ENCODE results near the gene PGBD5. TPM values are rescaled to one million over a fixed set of nuclear protein-coding genes. Genes with fewer than 3 reads are reported as not detected.

Gene PGBD5
- total and polyA plus RNA-seq, 9 of the 15 experiments (the other 6 are each of a cell fraction or from before 2014, with no cell fraction given): under 0.01 to 0.40 (median 0.10) TPM; not detected in 3

GRCh38 chr1:230286166-230286889 lies 139.8 kb downstream of the PGBD5 start:
- Histone ChIP-seq H3K79me2 (ENCODE audit: control insufficient read depth, insufficient read depth, low read length) (no peaks in the 10 kb centered on the region), H3K4me2 (ENCODE audit: insufficient read depth, low read length) (no peak overlapping the region), H3K9me1 (ENCODE audit: control insufficient read depth, insufficient read depth, low read length) (no peaks in the 10 kb centered on the region), H3K36me3 (ENCODE audit: control insufficient read depth, insufficient read depth, low read length) (no peaks in the 10 kb centered on the region), H3K9ac (ENCODE audit: insufficient read depth in 1 of 2, low read depth in 2 of 2, low read length in 2 of 2) (peak overlapping the region in 1 of 2 experiments; percentile 50; a peak in 1 of 4 replicates), H3K4me1 (replicated peaks in 1 of 2; ENCODE audit: control insufficient read depth in 2 of 2, insufficient read depth in 2 of 2, low read length in 2 of 2) (peaks cover 0 to 14% of the 10 kb centered on the region in 2 experiments; a peak in 2 of 5 replicates), H2AFZ (ENCODE audit: low read depth, low read length) (no peak overlapping the region), H3K27me3 (ENCODE audit: control insufficient read depth in 2 of 2, insufficient read depth in 2 of 2, low read length in 2 of 2) (peaks cover 26 to 50% of the 10 kb centered on the region in 2 experiments), H4K20me1 (replicated peaks; ENCODE audit: control insufficient read depth, insufficient read depth, low read length) (peaks cover 12% of the 10 kb centered on the region), H3K27ac (ENCODE audit: extremely low read depth, low read depth, low read length) (no peak overlapping the region), H3K9me3 (replicated peaks; ENCODE audit: control insufficient read depth, insufficient read depth, low read depth, low read length) (no peaks in the 10 kb centered on the region), H3K4me3 (no peak overlapping the region)
- FAIRE-seq (no peak), DNase-seq (ENCODE audit: extremely low read depth in 1 of 4, low spot score in 3 of 4) (no peak), ATAC-seq (no peak)
- intact Hi-C loops (cut with micrococcal nuclease): no loop called here
- ChIA-PET CTCF (ENCODE audit: low intra/inter-chr PET ratio) (no interaction called here), POLR2A (no interaction called here)
- in situ Hi-C loops (cut with MboI): no loop called here
- WGBS (ENCODE audit: insufficient coverage, low coverage, missing lambda C conversion rate): 56% methylated on average over 20 of the region's 21 CpGs
- BruUV-seq (replicated peaks): no TSS peak
- no peak for TF ChIP-seq UBTF (IDR thresholded peaks at IDR 0.05; ENCODE audit: borderline replicate concordance in 1 of 2, low read depth in 2 of 2, low read length in 2 of 2)
- TF ChIP-seq ZFP1 (CRISPR knock-in tag; IDR thresholded peaks at IDR 0.05): no peak
- no peak for TF ChIP-seq SMAD3 (CRISPR knock-in tag; conservative IDR thresholded peaks at IDR 0.05)
- TF ChIP-seq SNIP1 (IDR thresholded peaks at IDR 0.05; ENCODE audit: low read depth): no peak
- TF ChIP-seq XRCC3 (IDR thresholded peaks at IDR 0.05): no peak
- no peak for TF ChIP-seq TFAM (CRISPR knock-in tag; conservative IDR thresholded peaks at IDR 0.05)
- no peak for TF ChIP-seq ARNT (IDR thresholded peaks at IDR 0.05)
- no peak for TF ChIP-seq CGGBP1 (CRISPR knock-in tag; IDR thresholded peaks at IDR 0.05)
- TF ChIP-seq HES1 (IDR thresholded peaks at IDR 0.05; ENCODE audit: low read depth): no peak
- no peak for TF ChIP-seq HIVEP1 (CRISPR knock-in tag; IDR thresholded peaks at IDR 0.05)
- TF ChIP-seq NBN (IDR thresholded peaks at IDR 0.05; ENCODE audit: low read depth): no peak
- no peak for TF ChIP-seq NUFIP1 (IDR thresholded peaks at IDR 0.05; ENCODE audit: partially characterized antibody)
- no peak for TF ChIP-seq ETV6 (IDR thresholded peaks at IDR 0.05; ENCODE audit: borderline replicate concordance in 1 of 2, low read depth in 2 of 2, low read length in 1 of 2)
- TF ChIP-seq ETV6 (CRISPR knock-in tag; IDR thresholded peaks at IDR 0.05; ENCODE audit: borderline replicate concordance): no peak
- no peak for TF ChIP-seq ZBTB1 (CRISPR knock-in tag; IDR thresholded peaks at IDR 0.05; ENCODE audit: borderline replicate concordance, low read depth)
- no peak for TF ChIP-seq GMEB1 (CRISPR knock-in tag; IDR thresholded peaks at IDR 0.05)
- no peak for TF ChIP-seq ZNF232 (CRISPR knock-in tag; IDR thresholded peaks at IDR 0.05)
- no peak for TF ChIP-seq MEF2A (IDR thresholded peaks at IDR 0.05; ENCODE audit: control insufficient read depth, low read depth, low read length)
- TF ChIP-seq PRPF4 (IDR thresholded peaks at IDR 0.05; ENCODE audit: insufficient read depth, low read depth, low read length, poor library complexity, severe bottlenecking): no peak

Data from K562 (cell line).